ENCODE measurements around the gene SYNJ1. TPM values are rescaled to one million over a fixed set of nuclear protein-coding genes. Genes with fewer than 3 reads are reported as not detected.

Gene SYNJ1
- total RNA-seq, 2 donors from 2014 or later: 11.7 to 12.5 TPM

DNA sequence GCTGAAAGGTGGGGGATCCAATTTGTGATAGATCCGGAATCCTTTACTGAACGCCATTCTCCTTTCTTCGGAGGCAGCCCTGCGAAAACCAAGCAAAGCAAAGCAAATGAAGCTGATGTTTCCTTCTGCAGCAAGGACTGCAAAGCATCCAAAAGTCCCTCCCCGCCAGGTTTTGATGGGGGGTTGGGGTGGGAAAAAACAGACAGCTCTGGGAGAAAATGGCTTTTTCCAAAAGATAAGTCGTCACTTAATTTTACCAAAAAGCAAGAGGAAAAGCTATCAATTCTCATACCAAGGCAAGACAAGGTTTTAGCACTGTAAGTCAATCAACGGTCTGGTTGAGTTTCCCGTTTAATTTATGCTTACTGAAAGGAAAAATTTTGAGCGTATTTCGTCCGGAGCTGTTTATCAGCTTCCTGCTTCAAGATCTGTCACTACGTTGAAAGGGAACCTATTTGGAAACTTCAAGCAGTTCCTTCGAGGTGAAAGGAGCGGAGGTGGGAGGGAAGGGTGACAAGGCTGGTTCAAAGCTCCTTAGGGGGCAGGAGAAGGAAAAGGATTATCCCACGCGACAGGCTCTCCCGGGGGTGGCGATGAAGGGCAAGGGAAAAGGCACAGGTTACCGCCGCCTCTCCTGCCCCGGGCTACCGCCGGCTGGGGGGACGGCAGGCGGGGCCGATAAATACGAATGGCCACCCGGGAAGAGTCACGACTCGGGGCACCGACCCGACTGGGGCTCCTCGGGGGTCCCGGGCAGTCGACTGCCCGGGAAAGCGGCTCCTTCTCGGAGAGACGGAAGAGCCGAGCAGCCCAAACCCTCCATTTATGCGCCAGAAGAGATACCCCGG, 750 bp downstream of the SYNJ1 start:
- H3K27ac ChIP-seq: peak overlapping the region; percentile 90
- peak; percentile 53 for DNase-seq
- H3K4me3 ChIP-seq: peak overlapping the region; percentile 90
- intact Hi-C loops (cut with DNase I): no loop called here
- no peaks in the 10 kb centered on the region for H3K27me3 ChIP-seq
- peaks cover 4% of the 10 kb centered on the region for H3K4me1 ChIP-seq
- H3K9me3 ChIP-seq: no peaks in the 10 kb centered on the region
- H3K36me3 ChIP-seq: no peaks in the 10 kb centered on the region
- no peak for TF ChIP-seq CTCF (IDR thresholded peaks at IDR 0.05)
- H3K9ac ChIP-seq (ENCODE audit: low read depth in 2 of 2, low read length in 2 of 2): peak overlapping the region; percentile 82 to 84

- H3K9me3 ChIP-seq: no peaks in the 10 kb centered on the region
- H3K27me3 ChIP-seq: no peaks in the 10 kb centered on the region
- TF ChIP-seq CTCF (IDR thresholded peaks at IDR 0.05): no peak
- intact Hi-C loops (cut with DNase I): no loop called here
- H3K27ac ChIP-seq: no peak overlapping the region
- H3K36me3 ChIP-seq: no peaks in the 10 kb centered on the region
- no peak overlapping the region for H3K9ac ChIP-seq (ENCODE audit: low read depth in 2 of 2, low read length in 2 of 2)
- H3K4me3 ChIP-seq: no peak overlapping the region
- H3K4me1 ChIP-seq: no peaks in the 10 kb centered on the region
- DNase-seq: no peak
These were observed 8.7 kb downstream of the SYNJ1 start for GRCh38 chr21:32719085-32719484.

DNA sequence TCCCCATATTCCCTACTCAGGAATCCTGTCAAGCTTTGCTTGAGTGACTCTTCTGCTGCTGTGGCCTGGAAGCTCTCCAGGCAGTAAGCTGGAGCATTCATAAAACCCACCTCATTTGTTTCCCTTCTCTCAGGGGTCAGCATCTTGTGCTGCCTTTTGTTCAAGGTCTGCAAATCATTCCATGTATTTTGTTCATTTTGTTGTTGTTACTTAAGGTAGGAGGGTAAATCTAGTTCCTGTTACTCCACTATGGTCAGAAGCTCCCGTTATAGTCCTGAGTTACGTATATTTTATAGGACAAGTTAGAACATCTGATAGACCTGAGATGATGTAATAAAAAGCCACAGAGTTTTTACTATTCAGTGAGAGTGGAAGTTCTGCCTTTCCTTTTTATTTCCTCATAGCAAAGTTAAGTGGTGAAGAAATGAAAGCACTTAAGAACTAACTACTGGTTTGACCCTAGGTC, 9.9 kb downstream of the SYNJ1 start:
- Histone ChIP-seq H3K9me3 (no peaks in the 10 kb centered on the region), H3K27me3 (no peaks in the 10 kb centered on the region), H3K36me3 (no peaks in the 10 kb centered on the region), H3K9ac (ENCODE audit: low read depth in 2 of 2, low read length in 2 of 2) (no peak overlapping the region), H3K4me3 (no peak overlapping the region), H3K4me1 (no peaks in the 10 kb centered on the region), H3K27ac (no peak overlapping the region)
- intact Hi-C loops (cut with DNase I): no loop called here
- DNase-seq: no peak
- TF ChIP-seq CTCF (IDR thresholded peaks at IDR 0.05): no peak

- H3K9ac ChIP-seq (ENCODE audit: low read depth in 2 of 2, low read length in 2 of 2): no peak overlapping the region
- no peak overlapping the region for H3K27ac ChIP-seq
- no peaks in the 10 kb centered on the region for H3K9me3 ChIP-seq
- no peak for TF ChIP-seq CTCF (IDR thresholded peaks at IDR 0.05)
- no peaks in the 10 kb centered on the region for H3K4me1 ChIP-seq
- no peak for DNase-seq
- H3K36me3 ChIP-seq: no peaks in the 10 kb centered on the region
- no peaks in the 10 kb centered on the region for H3K27me3 ChIP-seq
- intact Hi-C loops (cut with DNase I): no loop called here
- H3K4me3 ChIP-seq: no peak overlapping the region
These were observed 11.3 kb downstream of the SYNJ1 start for GRCh38 chr21:32716486-32716885.

- TF ChIP-seq CTCF (IDR thresholded peaks at IDR 0.05): no peak
- H3K27ac ChIP-seq: no peak overlapping the region
- DNase-seq: no peak
- no peak overlapping the region for H3K9ac ChIP-seq (ENCODE audit: low read depth in 2 of 2, low read length in 2 of 2)
- intact Hi-C loops (cut with DNase I): no loop called here
- no peaks in the 10 kb centered on the region for H3K36me3 ChIP-seq
- no peaks in the 10 kb centered on the region for H3K27me3 ChIP-seq
- no peaks in the 10 kb centered on the region for H3K4me1 ChIP-seq
- H3K4me3 ChIP-seq: no peak overlapping the region
- no peaks in the 10 kb centered on the region for H3K9me3 ChIP-seq
These were observed 14.1 kb downstream of the SYNJ1 start for GRCh38 chr21:32713726-32714125.

Measured in colonic mucosa (tissue), 4 donors.